VCaP (cell line): ENCODE results near the gene KIT.
A peak's percentile ranks its signal among the peaks of the same experiment; 100 is the strongest.

Source experiments
- H3K27ac ChIP-seq: fragments of 450-650 bp; 2 replicates; pipeline ENCODE4 v1.5.1; 2017
- TF ChIP-seq, protein P1 (sequence below): fragments of 450-650 bp; conservative IDR thresholded peaks from 2 replicates; pipeline ENCODE4 v1.5.1; 2017; ENCODE audit warnings: mild to moderate bottlenecking, moderate library complexity

The KIT gene

DNA sequence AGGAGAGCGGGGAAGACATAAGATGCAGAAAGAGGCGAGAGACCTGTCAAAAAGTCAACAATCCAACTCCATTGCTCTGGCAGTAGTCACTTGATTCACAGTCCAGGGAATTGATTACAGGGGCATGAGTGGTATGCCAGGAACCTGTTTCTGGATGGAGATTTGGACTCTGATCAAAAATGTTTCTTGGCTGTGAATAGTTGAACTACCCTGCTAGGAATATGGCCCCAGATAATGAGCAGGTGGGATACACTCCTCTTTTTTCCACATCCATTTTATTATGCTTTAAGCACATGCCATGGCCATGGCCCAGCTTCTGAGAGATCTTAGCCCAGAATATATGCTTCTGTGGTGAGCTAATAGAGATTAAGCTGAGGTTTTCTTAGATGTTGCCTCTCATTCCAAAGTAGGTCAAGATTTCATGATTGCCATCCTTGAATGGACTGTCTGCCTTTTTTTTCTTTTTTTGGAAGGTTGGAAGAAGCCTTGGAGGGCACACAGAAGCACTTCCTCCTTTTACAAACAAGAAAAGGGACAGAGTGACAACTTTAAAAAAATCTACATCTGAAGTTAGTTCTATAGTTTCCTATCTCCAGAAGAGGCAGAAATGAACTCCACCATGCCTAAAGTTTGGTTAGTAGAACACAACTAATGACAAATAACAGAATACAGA lies 121.9 kb downstream of the KIT start:
- H3K27ac ChIP-seq = no peak overlapping the region
- TF ChIP-seq, protein P1, sequence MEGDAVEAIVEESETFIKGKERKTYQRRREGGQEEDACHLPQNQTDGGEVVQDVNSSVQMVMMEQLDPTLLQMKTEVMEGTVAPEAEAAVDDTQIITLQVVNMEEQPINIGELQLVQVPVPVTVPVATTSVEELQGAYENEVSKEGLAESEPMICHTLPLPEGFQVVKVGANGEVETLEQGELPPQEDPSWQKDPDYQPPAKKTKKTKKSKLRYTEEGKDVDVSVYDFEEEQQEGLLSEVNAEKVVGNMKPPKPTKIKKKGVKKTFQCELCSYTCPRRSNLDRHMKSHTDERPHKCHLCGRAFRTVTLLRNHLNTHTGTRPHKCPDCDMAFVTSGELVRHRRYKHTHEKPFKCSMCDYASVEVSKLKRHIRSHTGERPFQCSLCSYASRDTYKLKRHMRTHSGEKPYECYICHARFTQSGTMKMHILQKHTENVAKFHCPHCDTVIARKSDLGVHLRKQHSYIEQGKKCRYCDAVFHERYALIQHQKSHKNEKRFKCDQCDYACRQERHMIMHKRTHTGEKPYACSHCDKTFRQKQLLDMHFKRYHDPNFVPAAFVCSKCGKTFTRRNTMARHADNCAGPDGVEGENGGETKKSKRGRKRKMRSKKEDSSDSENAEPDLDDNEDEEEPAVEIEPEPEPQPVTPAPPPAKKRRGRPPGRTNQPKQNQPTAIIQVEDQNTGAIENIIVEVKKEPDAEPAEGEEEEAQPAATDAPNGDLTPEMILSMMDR = no peak

DNA sequence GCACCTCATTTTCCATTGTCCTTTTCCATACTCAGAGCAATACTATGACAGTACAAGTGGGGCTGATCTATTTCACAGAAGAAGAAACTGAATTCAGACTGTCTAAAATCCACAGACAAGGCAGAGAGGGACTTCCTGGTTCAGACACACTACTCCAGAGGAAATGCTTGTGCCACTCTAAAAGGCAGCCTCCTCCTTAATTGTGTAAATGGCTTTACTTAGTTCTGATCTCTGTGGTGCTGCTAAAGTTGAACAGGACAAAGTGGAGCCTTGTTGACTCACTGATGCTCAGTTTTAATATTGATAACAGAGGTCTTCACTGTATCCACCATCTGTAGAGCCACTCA lies 122.4 kb downstream of the KIT start:
- H3K27ac ChIP-seq = no peak overlapping the region
- TF ChIP-seq, protein P1 = no peak

DNA sequence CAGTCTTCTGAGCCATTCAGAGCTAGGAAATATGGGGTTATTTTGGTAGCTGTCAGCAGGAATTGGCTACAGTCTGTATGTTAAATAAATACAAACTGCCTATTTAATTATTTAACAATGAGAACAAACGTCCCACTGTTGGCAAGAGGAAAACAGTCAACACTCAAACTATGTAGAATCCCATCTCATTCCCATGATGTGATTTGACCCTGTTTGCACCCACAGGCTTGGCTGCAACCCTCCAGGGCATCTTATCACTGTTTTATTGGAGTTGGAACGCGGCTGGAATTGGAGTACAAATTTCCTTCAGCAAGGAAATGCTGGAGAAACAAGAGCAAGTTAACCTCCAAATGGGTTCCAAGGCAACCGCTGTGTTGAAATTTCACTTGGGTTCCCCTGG lies 124.0 kb downstream of the KIT start:
- TF ChIP-seq, protein P1 = no peak

DNA sequence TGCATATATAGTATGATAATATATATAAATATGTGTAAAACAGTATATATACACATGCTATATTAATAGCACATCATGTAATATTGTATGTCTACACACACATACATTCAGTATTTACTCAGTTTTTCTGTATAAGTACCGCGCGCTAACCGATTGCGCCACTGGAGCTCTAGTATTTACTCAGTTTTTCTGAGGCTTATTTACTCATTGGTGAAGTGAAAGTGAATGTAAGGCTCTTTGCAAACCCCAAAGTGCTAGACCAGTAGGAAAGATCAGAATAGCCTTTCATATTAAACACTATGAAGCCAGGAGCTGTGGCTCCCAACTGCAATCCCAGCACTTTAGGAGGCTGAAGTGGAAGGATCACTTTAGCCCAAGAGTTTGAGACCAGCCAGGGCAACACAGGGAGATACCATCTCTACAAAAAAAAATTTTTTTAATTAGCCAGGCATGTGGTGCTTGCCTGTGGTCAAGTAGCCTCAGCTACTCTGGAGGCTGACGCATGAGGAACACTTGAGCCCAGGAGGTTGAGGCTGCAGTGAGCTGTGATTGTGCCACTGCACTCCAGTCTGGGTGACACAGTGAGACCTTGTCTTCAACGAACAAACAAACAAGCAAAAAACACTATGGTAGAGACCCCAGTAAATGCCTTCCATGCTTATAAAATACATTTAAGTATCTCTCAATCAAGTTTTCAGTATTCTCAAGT lies 125.8 kb downstream of the KIT start:
- peak overlapping the region; percentile 47; the same call in 1 of the 2 replicates for H3K27ac ChIP-seq
- TF ChIP-seq, protein P1 = no peak

More for the DNA sequence above, 124.0 kb downstream of the KIT start:
- peak overlapping the region; percentile 76 for H3K27ac ChIP-seq

DNA sequence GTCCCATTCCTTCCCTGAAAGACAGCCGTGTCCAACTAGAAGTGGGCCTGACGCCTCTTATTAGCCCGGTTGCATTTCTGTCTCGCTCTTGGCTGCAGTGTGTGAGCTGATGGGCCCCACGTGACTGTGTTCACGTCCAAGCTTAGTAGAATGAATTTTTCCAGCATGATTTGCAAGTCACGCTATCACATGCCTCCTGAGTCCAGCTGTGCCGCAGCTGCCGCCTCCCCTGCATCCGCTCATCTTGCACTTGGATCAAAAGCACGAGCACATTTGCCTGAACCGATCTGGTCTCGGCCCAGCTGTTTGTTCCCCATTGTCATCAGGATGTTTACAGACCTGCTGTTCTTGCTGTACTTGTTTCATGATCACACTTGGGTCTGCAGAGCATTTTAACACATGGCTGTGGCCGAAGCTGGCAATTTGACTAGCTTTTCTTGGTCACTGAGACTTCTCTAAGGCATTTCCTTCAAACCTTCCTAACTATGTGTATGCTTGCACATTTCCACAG lies 126.5 kb downstream of the KIT start:
- TF ChIP-seq, protein P1 = no peak
- peak overlapping the region; percentile 47 for H3K27ac ChIP-seq
